ENCODE results near the gene PRTN3. TPM values are rescaled to one million over a fixed set of nuclear protein-coding genes. Genes with fewer than 3 reads are reported as not detected.

The PRTN3 gene
- total RNA-seq (not detected in 2 replicates), polyA plus RNA-seq (not detected in 2 replicates)

DNA sequence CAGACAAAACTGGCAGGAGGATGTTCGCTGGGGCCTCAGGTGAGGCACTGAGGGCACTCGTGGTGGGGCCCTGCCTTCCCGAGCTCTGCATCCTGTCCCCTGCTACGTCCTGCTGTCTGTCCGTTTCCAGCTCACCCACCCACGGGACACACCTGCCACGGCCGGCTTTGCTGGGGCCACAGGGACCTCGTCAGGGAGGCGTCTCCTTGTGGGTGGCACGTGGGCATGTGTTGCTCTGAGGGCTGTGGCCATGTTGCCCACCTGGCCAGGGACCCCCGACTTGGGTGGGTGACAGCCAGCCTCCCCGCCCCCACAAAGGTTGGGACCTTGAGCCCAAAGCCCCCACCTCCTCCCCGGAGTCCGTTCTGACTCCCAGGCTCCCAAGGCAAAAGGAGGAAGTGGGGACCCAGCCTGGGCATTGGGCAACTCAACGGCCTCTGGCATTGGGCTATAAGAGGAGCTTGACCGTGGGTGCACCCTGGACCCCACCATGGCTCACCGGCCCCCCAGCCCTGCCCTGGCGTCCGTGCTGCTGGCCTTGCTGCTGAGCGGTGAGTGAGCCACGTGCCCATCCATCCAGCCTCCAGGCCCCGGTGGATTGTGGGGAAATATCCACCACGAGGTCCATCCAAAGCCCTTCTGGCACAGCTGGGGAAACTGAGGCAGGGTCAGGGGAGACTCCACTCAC, at the start of gene PRTN3:
Gene PRTN3 (plus strand): TSS at position 481 of the 688 bp plus-strand sequence. CDS start 10 bp downstream, at position 491.
- Histone ChIP-seq H3K4me1 (ENCODE audit: insufficient read depth) (peaks cover 10% of the 10 kb centered on the region), H3K27me3 (peaks cover 21% of the 10 kb centered on the region)
- WGBS (ENCODE audit: low lambda C conversion rate, missing lambda C conversion rate): 81% methylated on average over 19 of the region's 24 CpGs

DNA sequence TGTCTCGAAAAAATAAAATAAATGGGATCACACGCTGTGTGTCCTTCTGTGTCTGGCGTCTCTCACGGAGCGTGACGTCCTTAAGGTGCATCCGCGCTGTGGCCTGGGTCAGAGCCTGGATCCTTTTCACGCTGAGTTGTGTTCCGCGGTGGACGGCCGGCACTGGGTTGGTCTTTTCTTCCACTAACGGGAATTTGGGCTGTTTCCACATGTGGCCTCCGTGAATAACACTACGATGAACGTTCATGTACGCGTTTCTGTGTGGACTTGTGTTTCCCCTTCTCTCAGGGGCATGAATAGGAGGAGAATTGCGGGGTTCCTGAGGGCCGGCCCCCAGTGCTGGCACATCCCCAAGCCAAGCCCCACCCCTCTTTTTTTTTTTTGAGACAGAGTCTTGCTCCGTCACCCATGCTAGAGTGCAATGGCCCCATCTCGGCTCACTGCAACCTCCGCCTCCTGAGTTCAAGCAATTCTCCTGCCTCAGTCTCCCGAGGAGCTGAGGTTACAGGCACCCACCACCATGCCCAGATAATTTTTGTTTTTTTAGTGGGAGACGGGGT, 49.7 kb upstream of the PRTN3 start:
- no peak for DNase-seq (ENCODE audit: low spot score)
- Histone ChIP-seq H2AFZ (no peak overlapping the region), H3K27me3 (no peaks in the 10 kb centered on the region), H4K20me1 (ENCODE audit: insufficient read depth, poor library complexity, severe bottlenecking) (no peaks in the 10 kb centered on the region), H3K4me3 (no peak overlapping the region), H3K9me3 (ENCODE audit: low read depth) (no peaks in the 10 kb centered on the region), H3K36me3 (replicated peaks; ENCODE audit: insufficient read depth, low read depth) (no peaks in the 10 kb centered on the region), H3K4me2 (no peak overlapping the region), H3K4me1 (ENCODE audit: insufficient read depth) (peaks cover 16% of the 10 kb centered on the region), H3K27ac (no peak overlapping the region), H3K9me2 (replicated peaks; ENCODE audit: insufficient read depth) (no peaks in the 10 kb centered on the region), H3K79me2 (peaks cover 1% of the 10 kb centered on the region)
- 93% methylated on average over 25 of the region's 26 CpGs for WGBS (ENCODE audit: low lambda C conversion rate, missing lambda C conversion rate)
- TF ChIP-seq, protein P1, sequence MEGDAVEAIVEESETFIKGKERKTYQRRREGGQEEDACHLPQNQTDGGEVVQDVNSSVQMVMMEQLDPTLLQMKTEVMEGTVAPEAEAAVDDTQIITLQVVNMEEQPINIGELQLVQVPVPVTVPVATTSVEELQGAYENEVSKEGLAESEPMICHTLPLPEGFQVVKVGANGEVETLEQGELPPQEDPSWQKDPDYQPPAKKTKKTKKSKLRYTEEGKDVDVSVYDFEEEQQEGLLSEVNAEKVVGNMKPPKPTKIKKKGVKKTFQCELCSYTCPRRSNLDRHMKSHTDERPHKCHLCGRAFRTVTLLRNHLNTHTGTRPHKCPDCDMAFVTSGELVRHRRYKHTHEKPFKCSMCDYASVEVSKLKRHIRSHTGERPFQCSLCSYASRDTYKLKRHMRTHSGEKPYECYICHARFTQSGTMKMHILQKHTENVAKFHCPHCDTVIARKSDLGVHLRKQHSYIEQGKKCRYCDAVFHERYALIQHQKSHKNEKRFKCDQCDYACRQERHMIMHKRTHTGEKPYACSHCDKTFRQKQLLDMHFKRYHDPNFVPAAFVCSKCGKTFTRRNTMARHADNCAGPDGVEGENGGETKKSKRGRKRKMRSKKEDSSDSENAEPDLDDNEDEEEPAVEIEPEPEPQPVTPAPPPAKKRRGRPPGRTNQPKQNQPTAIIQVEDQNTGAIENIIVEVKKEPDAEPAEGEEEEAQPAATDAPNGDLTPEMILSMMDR (IDR thresholded peaks at IDR 0.05; ENCODE audit: poor library complexity): no peak
- no peak for TF ChIP-seq EZH2phosphoT487 (IDR thresholded peaks at IDR 0.05; ENCODE audit: low read depth, severe bottlenecking, unreplicated experiment)
- no peak for TF ChIP-seq EZH2 (IDR thresholded peaks at IDR 0.05; ENCODE audit: borderline replicate concordance)

More for the DNA sequence above, at the start of gene PRTN3:
- H3K4me3 ChIP-seq: no peak within 1 kb of the TSS
- no peak within 1 kb of the TSS for H2AFZ ChIP-seq
- no peaks in the 10 kb centered on the region for H3K79me2 ChIP-seq
- TF ChIP-seq, protein P1 (IDR thresholded peaks at IDR 0.05; ENCODE audit: poor library complexity): no peak
- TF ChIP-seq EZH2 (IDR thresholded peaks at IDR 0.05; ENCODE audit: borderline replicate concordance) (no peak), EZH2phosphoT487 (IDR thresholded peaks at IDR 0.05; ENCODE audit: low read depth, severe bottlenecking, unreplicated experiment) (no peak)
- no peak within 1 kb of the TSS for H3K27ac ChIP-seq
- no peaks in the 10 kb centered on the region for H3K9me2 ChIP-seq (replicated peaks; ENCODE audit: insufficient read depth)
- no peaks in the 10 kb centered on the region for H3K36me3 ChIP-seq (replicated peaks; ENCODE audit: insufficient read depth, low read depth)
- H3K9me3 ChIP-seq (ENCODE audit: low read depth): no peaks in the 10 kb centered on the region
- no peaks in the 10 kb centered on the region for H4K20me1 ChIP-seq (ENCODE audit: insufficient read depth, poor library complexity, severe bottlenecking)
- no peak within 1 kb of the TSS for H3K4me2 ChIP-seq
- no peak for DNase-seq (ENCODE audit: low spot score)

DNA sequence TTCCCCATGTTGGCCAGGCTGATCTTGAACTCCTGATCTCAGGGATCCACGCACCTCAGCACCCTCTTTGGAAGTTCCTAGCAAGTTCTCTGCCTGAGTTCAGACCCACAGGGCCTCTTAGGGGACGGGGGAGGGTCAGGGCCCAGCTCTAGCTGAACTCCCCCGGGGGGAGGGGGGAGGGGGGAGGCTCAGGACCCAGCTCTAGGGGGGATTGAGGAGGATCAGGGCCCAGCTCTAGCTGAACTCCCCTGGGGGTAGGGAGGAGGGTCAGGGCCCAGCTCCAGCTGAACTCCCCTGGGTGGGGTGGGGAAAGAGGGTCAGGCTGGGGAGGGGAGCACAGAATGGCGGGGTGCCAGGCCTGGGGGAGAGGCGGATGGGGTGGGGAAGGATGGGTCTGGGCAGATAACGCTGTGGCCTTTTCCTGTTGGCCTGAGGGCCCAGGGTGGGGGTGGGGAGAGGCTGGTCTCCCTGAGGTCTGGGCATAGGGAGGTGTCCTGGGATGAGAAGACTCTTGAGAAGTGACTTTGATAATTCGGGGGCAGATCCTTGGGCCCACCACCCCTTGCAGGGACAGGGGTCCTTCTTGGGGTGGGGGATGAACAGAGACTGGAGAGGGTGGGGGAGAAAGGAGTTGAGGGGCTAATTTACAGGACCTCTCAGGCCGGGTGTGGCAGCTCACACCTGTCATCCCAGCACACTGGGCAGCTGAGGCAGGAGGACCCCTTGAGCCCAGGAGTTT, 49.1 kb upstream of the PRTN3 start:
- Histone ChIP-seq H2AFZ (no peak overlapping the region), H3K4me2 (no peak overlapping the region), H3K79me2 (peaks cover 3% of the 10 kb centered on the region), H3K9me2 (replicated peaks; ENCODE audit: insufficient read depth) (no peaks in the 10 kb centered on the region), H3K9me3 (ENCODE audit: low read depth) (no peaks in the 10 kb centered on the region), H3K27ac (no peak overlapping the region), H3K27me3 (no peaks in the 10 kb centered on the region), H4K20me1 (ENCODE audit: insufficient read depth, poor library complexity, severe bottlenecking) (no peaks in the 10 kb centered on the region), H3K36me3 (replicated peaks; ENCODE audit: insufficient read depth, low read depth) (no peaks in the 10 kb centered on the region), H3K4me3 (no peak overlapping the region), H3K4me1 (ENCODE audit: insufficient read depth) (peaks cover 16% of the 10 kb centered on the region)
- no peak for DNase-seq (ENCODE audit: low spot score)
- WGBS (ENCODE audit: low lambda C conversion rate, missing lambda C conversion rate): 83% methylated on average over 6 of the region's 8 CpGs
- TF ChIP-seq EZH2phosphoT487 (IDR thresholded peaks at IDR 0.05; ENCODE audit: low read depth, severe bottlenecking, unreplicated experiment) (no peak), EZH2 (IDR thresholded peaks at IDR 0.05; ENCODE audit: borderline replicate concordance) (no peak)
- TF ChIP-seq, protein P1 (IDR thresholded peaks at IDR 0.05; ENCODE audit: poor library complexity): no peak

Data from hepatocyte (in vitro differentiated cells).